NCI-H82 (cell line): ENCODE results near the gene NEK7.
A peak's percentile ranks its signal among the peaks of the same experiment; 100 is the strongest.

Source experiments
- DNase-seq: peaks from one replicate; lab custom pipeline; 2025; lab: John Stamatoyannopoulos, UW

NEK7 gene

GRCh38 chr1:198255784-198256183 is 99.0 kb downstream of the NEK7 start:
- no peak for DNase-seq

DNA sequence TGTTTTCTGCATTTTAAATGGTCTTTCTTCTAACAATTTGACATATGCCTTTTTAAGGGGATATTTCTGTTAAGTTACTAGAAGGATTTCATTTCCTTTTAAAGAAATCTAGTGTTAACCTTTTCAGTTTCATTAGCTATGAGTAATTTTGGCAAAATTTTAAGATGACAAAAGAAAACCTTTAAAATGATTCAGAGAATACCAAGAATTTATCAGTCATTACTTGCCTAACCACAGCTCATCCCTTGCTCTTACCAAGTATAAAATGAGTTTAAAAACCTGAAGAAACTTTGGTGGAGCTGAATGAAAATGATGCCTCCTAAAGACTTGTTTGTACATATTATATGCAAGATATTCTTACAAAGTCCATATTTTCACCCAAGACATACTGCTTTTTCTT is 101.7 kb downstream of the NEK7 start:
- DNase-seq = no peak

- DNase-seq = no peak
These were observed 102.7 kb downstream of the NEK7 start for GRCh38 chr1:198259333-198260074.

DNA sequence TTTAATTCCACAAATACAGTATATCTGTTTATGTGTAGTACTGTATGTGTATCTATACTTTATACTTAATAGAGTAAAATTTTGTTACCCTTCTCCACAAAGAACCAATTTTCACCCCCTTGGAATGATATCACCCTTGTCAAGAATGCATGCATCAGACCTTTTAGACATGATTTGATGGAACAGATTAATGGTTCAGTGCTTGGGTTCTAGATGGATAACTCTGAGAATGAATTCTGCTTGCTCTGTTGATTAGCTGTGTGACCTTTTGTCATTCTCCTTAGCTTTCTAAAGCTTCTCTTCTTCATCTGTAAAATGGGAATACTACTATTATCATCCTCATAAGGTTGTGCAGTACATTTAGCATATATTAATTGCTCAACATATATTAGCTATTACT is 105.1 kb downstream of the NEK7 start:
- no peak for DNase-seq

DNA sequence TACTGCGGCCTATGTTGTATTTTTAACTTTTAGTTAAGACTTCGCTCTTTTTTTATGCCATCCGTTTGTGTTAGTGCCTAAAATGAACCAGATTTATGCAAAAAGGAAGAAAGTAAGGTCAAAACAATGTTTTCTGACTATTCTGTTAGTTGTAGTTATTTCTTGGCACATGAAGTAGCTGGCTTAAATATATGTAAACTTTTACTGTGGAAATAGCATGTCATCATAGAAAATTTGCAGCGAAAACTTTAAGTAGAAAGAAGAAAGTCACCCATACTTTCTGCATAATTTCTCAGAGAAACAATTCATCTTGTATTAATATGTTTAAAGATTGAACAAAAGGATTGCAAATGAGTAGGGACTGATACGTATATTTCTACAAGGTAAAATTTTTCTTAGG is 106.4 kb downstream of the NEK7 start:
- DNase-seq = no peak

DNA sequence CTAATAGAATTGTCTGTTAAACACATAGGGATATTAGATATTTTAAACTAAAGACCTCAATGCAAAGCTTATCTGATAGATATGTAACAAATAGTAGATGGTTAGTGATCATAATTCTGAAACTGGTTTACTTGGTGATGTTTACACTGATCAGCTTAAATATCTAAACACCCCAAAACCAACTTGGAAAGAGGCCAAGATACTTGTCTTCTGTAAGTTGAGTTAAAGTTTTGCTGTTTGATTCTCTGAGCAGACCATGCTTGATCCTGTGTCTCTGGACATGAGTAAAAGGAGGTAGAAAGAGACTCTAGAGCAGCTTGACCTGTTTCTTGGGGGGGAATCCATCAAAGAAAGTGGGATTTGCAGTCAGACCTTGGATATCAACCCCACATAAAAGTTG is 107.5 kb downstream of the NEK7 start:
- DNase-seq = no peak

DNA sequence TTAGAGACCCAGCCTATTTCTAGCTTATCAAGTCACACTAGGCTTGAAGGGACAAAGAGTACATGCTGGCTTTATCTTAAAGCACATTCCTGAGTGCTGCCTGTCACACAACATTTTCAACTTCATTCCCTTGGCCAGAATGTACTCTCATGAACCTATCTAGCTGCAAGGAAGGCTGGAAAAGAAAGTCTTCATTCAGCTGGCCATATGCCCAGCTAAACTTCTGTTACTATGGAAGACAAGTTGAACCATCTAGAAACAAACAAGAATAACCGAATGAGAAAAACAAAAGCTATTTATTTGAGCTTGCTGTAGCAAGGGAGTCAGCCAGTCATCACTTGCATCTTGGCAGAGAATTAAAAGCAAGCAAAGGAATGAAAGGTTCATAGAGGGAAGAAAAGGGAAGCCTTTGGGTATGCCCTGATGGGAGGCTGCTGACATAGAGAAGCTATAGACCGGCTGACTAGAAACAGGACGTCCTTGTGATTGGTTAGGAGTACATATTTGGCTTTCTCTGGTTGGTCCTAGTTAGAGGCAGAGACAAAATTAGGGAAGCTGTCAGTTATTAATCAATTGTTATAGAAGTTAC is 108.4 kb downstream of the NEK7 start:
- no peak for DNase-seq

GRCh38 chr1:198267056-198267455 is 110.3 kb downstream of the NEK7 start:
- DNase-seq = no peak

GRCh38 chr1:198267921-198268320 is 111.1 kb downstream of the NEK7 start:
- DNase-seq = no peak

DNA sequence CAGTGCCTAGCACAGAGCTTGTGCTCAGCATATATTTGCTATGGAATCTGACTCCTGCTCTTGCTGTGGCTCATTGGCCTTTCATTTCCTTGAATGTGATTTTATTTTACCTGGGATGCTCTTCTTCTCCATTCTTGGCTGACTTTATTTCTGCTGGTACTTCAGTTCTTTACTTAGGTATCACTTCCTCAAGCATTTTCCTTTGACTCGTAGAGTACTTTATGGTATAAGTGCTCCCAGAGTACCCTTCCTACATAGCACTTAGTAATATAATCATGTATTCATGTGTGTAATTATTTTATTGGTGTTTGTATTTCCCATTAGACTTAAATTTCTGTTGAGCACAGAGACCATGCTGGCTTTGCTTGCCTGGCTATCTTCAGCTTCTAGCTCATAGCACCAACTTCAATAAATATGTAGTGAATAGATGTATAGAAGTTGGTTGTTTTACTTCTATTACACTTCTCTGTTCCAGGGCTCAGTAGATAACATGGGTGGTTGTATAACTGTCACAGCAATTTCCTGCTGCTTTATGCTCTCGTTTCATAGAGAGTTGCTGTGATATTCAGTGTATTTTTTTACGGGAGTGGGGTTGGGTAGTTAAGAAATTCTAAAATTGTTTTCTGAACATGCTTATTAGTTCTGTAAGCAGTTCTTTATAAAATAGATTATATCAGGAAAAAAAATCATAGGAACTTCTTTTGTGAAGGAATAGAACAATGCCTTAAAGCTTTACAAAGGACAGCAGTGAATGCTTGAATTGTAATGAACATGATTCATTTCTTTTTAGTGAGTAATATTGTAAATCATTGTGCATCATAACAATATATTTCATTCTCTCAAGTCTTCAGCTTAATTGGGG is 112.2 kb downstream of the NEK7 start:
- DNase-seq = no peak

DNA sequence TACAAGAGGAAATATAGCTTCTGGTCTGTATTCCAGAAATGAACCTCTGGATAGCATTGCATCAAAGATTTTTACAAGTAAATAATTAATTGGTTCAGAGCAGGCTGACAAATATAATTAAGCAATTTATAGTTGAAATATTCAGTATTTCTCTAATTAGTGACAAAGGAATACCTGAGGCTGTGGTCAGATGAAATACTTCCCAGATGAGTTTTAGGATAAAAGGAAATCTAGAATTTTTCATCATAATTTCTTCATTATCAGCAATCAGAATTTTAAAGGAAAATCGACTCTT is 112.8 kb downstream of the NEK7 start:
- DNase-seq = no peak

DNA sequence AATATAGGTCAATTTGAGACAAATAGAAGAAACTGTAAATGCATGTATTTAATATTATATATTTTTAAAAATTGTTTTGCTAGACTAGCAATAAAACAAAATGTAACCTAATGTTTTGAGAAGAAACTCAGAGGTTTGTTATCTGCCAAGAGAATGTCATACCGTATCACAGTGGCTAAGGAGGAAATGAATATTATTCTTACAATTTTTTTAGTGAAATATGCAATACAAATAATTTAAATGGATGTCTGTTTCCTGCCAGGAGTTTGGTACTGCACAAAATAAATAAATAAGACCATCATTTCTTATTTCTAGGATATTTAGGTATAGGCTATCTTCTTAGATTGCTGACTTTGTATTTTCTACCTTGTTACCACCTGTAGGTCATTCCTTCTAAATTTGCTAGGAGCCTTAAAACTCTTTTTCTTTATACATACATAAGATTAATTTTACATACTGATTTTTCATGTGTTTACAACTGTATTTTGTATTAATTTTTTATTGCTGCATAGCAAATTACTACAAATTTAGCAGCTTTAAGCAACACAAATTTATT is 113.6 kb downstream of the NEK7 start:
- no peak for DNase-seq

DNA sequence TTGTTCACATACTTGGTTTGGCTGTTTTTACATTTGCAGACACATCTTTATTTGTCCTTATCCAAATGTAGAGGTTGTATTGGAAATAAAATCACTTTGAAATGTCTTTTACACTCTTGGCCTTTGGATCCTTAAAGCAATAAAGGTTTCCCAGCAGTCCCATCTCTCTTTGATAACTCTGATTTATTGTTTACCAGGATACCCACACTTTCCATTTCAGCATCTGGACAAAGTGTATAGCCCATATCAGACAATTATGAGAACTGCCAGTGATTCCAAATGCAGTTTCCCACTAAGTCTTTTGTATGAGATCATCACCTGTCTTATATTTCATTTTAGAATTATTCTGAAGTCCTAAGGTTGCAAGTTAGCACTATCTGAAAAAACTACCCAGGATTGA is 114.7 kb downstream of the NEK7 start:
- no peak for DNase-seq

DNA sequence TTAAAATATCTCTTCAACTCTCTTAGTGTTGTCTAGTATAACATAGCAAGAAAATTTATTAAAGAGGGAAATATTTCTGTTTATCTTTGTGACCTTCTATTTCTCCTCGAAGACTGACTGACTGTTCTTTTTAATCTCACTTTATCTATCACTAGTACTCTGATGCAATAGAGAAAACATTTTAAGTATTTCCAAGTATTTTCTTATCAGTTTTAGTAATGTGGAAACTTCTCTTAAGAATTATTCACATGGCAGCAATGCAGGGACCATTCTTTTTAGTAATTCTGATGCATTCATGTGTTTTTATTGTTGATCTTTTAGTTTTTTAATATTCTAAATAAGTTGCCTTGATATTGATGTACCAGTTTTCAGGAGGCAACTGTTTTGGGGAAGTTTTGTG is 115.7 kb downstream of the NEK7 start:
- DNase-seq = no peak

DNA sequence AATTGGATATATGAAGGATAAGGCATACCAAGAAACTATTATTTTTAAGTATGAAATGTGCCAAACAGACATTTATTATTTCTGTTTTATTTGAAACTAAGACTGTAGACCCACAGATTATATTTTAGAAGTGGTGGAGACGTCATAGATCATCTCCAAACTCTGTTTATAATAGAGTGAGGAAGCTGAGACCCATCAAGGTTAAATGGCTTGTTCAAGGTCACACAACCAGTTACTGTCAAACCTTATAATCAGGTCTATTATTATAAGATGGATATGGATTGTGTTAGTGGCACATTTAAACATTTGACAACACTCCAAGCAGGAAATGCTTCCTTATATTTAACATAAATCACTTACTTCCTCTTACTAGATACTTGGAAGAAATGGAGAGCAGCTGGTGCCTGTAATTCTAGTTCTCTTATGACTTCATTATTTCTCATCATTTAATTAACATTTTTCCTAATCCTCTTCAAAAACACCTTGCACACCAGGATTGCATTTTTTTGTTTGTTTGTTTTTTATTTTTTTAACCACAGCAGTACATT is 117.0 kb downstream of the NEK7 start:
- no peak for DNase-seq

DNA sequence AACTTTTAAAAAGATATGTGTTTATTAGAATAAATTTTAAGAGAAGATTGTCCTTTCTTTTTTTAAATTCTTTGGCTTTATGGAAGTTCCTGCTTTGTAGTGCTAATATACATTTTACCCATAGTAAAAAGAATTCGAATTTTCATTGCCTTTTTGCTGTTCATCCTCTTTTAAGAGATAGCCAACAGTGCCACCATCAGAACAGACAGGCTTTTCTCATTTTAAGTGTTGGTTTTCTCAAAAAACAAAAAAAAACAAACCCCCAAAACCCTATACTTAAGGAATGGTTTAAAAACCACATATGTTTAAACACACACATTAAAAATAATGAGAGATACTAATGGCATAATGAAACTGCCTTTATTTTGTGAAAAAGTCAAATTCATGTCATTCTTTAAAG is 118.8 kb downstream of the NEK7 start:
- DNase-seq = no peak

DNA sequence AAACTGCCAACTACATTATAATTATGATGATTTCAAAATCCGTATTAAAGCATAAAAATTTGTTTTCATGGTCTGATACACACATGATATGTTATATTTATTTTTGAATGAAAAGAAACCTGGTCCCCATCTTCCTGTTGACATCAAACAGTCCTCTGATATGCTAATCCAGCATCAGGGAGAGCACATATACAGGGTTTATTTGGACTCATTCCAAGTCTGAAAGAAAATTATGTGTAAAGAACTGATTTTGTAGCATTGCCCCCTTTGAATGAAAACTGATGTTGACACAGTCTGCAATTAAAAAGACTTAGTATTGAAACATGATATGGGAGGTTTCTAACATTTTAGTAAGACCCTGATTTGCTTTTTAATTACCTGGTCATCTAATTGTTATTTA is 119.4 kb downstream of the NEK7 start:
- no peak for DNase-seq

- no peak for DNase-seq
These were observed 122.1 kb downstream of the NEK7 start for GRCh38 chr1:198278943-198279342.

DNA sequence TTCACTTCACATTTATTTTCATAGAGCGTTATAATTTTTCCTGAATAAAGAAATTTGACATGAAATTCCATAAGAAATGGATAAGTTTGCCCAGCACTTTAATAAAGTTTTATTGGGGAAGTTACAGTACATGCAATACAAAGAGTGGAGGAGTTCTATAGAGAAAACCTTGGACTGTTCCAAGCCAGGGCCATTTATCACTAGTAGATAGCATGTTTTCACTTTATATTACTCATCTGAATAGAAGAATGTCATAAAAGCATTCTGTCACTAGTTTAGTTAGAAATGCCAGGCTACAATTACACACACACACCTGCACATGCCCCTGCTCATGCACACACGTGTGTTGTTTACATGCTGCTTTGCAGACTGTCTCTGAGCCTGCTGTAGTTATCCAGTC is 123.3 kb downstream of the NEK7 start:
- DNase-seq = no peak

DNA sequence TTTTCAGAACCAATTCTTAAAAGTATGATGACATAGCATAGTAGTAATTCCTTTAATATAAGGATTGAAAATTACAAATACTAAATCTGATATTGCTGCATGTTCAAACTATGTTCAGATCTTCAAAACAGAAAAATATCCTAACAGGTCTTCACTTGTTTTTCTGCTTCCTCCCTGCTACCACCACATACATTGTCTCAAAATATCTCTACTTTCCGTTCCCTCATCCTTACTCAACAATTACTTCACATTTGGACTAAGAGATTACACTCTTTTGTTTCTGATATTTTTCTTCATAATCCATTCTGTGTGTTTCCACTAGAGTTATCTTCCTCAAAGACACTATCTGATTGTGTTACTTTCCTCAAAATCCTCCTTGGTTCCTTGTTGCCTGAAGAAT is 125.1 kb downstream of the NEK7 start:
- no peak for DNase-seq

DNA sequence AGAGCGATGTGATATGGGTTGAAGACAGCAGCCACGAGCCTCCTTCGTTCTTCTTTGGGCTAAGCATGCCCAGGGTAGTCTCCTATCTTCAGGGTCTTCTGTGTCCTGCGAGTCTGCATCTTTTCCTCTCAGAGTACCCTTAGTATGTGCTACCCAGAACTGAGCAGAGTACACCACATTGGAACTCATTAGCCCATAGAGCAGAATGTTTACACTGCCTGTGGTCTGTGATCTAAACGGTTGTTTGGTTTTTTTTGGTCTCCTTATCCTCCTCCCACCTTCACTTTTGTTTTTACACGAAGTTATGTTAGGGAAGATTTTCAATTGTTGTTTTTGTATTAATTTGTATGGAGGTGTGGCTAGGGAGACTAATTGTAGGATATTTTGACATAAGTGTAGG is 126.4 kb downstream of the NEK7 start:
- no peak for DNase-seq

GRCh38 chr1:198287916-198288315 is 131.1 kb downstream of the NEK7 start:
- DNase-seq = peak; percentile 54
